Measurements from ENCODE around the gene GALNT3.

Gene GALNT3

DNA sequence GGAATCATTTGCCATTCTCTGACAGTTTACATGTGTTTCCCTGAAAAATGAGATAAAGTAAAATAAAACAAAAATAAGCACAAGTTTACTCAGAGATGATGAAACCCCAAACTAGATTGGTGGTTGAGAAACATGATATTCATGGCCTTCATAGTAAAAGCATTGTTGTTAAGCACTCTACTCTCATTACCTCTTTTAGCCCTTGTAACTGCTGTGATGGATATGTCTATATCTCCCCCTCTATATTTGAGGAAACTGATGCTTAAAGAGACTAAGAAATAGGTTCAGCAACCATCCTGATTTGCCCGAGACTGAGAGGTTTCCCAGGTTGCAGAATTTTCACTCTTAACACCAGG lies 33.9 kb upstream of the GALNT3 start:
- no peak overlapping the region for H3K4me3 ChIP-seq (ENCODE audit: low read depth, low read length)
- DNase-seq (ENCODE audit: low read depth), result no peak
- TF ChIP-seq, protein P1, sequence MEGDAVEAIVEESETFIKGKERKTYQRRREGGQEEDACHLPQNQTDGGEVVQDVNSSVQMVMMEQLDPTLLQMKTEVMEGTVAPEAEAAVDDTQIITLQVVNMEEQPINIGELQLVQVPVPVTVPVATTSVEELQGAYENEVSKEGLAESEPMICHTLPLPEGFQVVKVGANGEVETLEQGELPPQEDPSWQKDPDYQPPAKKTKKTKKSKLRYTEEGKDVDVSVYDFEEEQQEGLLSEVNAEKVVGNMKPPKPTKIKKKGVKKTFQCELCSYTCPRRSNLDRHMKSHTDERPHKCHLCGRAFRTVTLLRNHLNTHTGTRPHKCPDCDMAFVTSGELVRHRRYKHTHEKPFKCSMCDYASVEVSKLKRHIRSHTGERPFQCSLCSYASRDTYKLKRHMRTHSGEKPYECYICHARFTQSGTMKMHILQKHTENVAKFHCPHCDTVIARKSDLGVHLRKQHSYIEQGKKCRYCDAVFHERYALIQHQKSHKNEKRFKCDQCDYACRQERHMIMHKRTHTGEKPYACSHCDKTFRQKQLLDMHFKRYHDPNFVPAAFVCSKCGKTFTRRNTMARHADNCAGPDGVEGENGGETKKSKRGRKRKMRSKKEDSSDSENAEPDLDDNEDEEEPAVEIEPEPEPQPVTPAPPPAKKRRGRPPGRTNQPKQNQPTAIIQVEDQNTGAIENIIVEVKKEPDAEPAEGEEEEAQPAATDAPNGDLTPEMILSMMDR (conservative IDR thresholded peaks at IDR 0.05; ENCODE audit: low read depth, low read length), result no peak

DNA sequence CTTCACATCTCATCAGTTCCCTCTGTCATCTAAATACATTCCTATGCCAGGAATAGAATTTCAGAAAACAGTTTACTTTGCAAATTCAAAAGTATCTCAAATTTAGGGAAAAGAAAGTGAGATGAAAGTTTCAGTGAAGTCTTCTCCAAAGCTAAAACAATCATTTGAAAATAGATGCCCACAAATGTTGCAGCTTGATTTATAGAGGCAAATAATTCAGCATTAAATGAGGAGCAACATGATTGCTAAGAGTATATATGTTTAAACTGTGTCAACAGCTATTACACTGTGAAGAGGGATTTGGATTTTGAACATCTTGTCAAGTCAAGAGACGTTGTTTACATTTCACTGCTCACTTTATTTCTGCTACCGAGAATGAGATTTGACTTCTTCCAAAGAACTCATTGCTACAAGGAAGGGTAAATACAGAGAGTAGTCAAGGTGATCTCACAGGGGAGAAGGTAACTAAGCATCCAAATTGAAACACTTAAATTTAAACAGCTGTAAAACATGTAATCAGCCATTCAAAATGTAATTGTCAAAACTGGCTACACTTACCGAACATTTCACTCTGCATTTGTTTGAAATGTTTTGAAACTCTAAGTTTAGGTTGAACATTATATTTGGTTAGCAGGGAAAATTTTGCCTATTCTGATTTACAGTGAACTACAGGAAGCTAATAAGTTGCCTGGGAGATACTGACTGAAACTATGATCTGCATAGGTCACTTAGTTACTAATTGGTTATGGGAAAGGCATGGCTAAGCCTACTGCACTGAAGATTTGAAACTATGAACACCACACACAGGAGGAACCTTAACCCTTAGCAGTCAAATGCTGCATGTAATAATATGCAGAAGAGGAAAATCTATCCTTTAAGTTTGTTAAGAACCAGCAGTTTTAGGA lies 33.2 kb upstream of the GALNT3 start:
- TF ChIP-seq, protein P1 (conservative IDR thresholded peaks at IDR 0.05; ENCODE audit: low read depth, low read length), result no peak
- DNase-seq (ENCODE audit: low read depth), result no peak
- H3K4me3 ChIP-seq (ENCODE audit: low read depth, low read length), result no peak overlapping the region

- DNase-seq (ENCODE audit: low read depth), result peak; percentile 75
- TF ChIP-seq, protein P1 (conservative IDR thresholded peaks at IDR 0.05; ENCODE audit: low read depth, low read length), result no peak
- no peak overlapping the region for H3K4me3 ChIP-seq (ENCODE audit: low read depth, low read length)
Observed at GRCh38 chr2:165825041-165825440, 31.0 kb upstream of the GALNT3 start.

DNA sequence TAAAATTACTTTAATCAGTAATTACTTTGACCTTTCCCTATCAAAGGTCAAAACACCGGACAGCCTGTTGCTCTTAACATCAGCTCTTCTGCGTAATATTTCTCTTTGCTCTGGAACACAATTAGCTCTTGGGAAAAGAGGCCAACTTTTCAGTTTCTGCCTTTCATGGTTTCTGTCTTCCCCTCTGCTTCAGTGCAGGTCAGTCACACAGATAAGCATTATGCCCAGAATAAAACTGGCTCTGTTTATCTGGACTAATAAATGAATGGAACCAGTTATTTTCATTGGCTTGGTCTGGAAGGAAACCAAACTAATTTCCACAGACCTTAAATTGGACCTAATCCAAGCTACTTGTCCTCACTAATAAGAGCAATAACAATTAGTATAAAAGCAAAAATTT lies 26.2 kb upstream of the GALNT3 start:
- H3K4me3 ChIP-seq (ENCODE audit: low read depth, low read length), result no peak overlapping the region
- DNase-seq (ENCODE audit: low read depth), result no peak
- TF ChIP-seq, protein P1 (conservative IDR thresholded peaks at IDR 0.05; ENCODE audit: low read depth, low read length), result no peak

DNA sequence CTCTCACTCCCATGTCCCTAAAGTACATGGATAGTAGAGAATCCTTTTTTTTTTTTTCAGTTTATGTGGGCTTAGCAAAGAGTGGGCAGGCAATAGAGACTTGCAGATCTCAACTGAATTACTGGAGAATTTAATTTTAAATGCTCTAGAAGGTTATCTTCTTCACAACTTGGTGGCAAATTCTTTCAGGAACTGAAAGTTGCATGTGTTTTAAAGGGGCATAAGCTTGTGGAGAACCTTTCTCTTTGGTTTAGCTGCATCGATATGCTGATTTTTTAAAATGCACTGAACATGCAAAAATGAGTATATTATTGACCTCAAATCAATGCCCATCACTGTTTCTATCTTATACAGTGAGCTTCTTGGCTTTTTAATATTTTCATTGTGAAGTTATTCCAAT lies 24.9 kb upstream of the GALNT3 start:
- DNase-seq (ENCODE audit: low read depth), result no peak
- TF ChIP-seq, protein P1 (conservative IDR thresholded peaks at IDR 0.05; ENCODE audit: low read depth, low read length), result no peak
- H3K4me3 ChIP-seq (ENCODE audit: low read depth, low read length), result no peak overlapping the region

- TF ChIP-seq, protein P1 (conservative IDR thresholded peaks at IDR 0.05; ENCODE audit: low read depth, low read length), result no peak
- no peak overlapping the region for H3K4me3 ChIP-seq (ENCODE audit: low read depth, low read length)
- no peak for DNase-seq (ENCODE audit: low read depth)
Observed at GRCh38 chr2:165815299-165816141, 21.5 kb upstream of the GALNT3 start.
